ENCODE data around the gene ARHGAP19.
A peak's percentile ranks its signal among the peaks of the same experiment; 100 is the strongest.

Gene ARHGAP19, protein sequence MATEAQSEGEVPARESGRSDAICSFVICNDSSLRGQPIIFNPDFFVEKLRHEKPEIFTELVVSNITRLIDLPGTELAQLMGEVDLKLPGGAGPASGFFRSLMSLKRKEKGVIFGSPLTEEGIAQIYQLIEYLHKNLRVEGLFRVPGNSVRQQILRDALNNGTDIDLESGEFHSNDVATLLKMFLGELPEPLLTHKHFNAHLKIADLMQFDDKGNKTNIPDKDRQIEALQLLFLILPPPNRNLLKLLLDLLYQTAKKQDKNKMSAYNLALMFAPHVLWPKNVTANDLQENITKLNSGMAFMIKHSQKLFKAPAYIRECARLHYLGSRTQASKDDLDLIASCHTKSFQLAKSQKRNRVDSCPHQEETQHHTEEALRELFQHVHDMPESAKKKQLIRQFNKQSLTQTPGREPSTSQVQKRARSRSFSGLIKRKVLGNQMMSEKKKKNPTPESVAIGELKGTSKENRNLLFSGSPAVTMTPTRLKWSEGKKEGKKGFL

DNA sequence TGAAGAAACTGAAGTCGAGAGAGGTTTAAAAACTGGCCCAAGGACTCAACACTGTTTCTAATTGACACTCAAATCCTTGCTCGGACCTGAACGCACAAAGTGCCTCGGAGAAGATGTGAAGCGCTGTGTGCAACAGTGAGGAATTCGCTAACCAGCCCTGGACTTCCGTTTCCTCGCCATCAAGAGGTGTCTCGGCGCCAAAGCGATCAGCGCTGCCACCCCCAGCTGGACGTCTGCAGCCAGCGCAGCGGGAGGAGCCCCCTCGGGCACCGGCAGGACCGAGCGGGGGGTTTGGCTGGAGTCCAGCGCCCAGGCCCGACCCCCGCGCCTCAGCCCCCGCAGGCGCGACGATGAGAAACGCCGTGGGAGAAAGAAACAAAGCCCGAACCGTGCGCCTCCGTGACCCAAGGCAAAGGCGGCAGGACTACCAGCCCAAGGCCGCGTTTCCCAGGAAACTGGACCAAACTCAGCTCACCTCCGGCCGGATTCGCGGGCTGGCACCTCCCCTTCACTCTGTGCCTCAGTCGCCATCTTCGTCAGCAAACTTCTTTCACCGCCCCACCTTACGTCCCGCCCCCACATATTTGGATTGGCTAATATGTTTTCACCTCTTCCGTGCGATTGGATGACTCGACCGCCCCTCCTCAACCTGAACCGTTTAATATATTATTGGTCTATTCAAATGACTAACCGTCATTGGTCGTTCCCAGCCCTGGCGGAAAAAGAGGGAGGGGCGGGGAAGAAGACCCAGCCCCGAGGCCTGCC is at the start of gene ARHGAP19:
Gene ARHGAP19, minus strand, starts transcription at position 541 of the 765 bp plus-strand sequence. Its CDS starts 10 bp downstream, at position 531.
- peaks cover 5% of the 10 kb centered on the region; the same call in 1 of the 2 replicates for H3K36me3 ChIP-seq (replicated peaks)
- peak within 1 kb of the TSS; percentile 64 for H3K4me3 ChIP-seq
- DNase-seq (ENCODE audit: low spot score in 2 of 2), result peak; percentile 97 to 99
- no peaks in the 10 kb centered on the region for H3K9me3 ChIP-seq
- no peaks in the 10 kb centered on the region for H3K27me3 ChIP-seq (ENCODE audit: low read depth)
- H3K4me1 ChIP-seq, result no peaks in the 10 kb centered on the region; the same call in 1 of the 2 replicates
- in situ Hi-C loops (cut with MboI; ENCODE audit: low sequenced_read_pairs), result no loop called here

DNA sequence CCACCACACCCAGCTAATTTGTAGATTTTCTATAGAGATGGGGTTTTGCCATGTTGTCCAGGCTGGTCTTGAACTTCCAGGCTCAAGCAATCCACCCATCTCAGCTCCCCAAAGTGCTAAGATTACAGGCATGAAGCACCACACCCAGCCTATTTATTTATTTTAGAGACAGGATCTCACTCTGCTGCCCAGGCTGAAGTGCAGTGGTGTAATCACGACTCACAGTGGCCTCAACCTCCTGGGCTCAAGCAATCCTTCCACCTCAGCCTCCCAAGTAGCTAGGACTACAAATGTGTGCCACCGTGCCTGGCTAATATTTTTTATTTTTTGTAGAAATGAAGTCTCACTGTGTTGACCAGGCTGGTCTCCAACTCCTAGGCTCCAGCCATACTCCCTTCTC is 49.0 kb upstream of the ARHGAP19 start:
- H3K4me3 ChIP-seq, result no peak overlapping the region
- H3K27me3 ChIP-seq (ENCODE audit: low read depth), result no peaks in the 10 kb centered on the region
- peaks cover 17% of the 10 kb centered on the region for H3K4me1 ChIP-seq
- no peaks in the 10 kb centered on the region for H3K9me3 ChIP-seq
- H3K36me3 ChIP-seq (replicated peaks), result no peaks in the 10 kb centered on the region
- in situ Hi-C loops (cut with MboI; ENCODE audit: low sequenced_read_pairs), result no loop called here
- DNase-seq (ENCODE audit: low spot score in 2 of 2), result no peak

DNA sequence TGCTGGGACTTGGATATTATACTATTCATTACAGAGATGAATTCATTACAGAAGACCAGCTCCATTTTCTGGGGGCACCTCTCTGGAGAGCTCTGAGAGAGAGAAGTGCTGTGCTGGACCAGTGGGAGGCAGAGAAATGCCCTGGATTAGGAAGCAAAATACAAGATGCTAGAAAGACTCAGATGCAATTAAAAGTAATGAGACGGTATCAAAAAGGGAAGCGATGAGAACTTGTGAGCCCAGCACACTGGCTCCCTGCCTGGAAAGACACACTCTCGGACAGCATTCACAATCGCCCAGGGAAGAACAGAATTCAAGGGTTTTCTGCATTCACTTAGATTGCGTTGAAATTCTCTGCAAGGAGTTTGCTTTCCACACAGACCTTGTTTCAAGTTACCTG is 45.6 kb upstream of the ARHGAP19 start:
- in situ Hi-C loops (cut with MboI; ENCODE audit: low sequenced_read_pairs), result no loop called here
- Histone ChIP-seq H3K4me3 (no peak overlapping the region), H3K36me3 (replicated peaks) (no peaks in the 10 kb centered on the region), H3K27me3 (ENCODE audit: low read depth) (no peaks in the 10 kb centered on the region), H3K9me3 (no peaks in the 10 kb centered on the region), H3K4me1 (peaks cover 24% of the 10 kb centered on the region)
- peak; percentile 40 for DNase-seq (ENCODE audit: low spot score in 2 of 2)

DNA sequence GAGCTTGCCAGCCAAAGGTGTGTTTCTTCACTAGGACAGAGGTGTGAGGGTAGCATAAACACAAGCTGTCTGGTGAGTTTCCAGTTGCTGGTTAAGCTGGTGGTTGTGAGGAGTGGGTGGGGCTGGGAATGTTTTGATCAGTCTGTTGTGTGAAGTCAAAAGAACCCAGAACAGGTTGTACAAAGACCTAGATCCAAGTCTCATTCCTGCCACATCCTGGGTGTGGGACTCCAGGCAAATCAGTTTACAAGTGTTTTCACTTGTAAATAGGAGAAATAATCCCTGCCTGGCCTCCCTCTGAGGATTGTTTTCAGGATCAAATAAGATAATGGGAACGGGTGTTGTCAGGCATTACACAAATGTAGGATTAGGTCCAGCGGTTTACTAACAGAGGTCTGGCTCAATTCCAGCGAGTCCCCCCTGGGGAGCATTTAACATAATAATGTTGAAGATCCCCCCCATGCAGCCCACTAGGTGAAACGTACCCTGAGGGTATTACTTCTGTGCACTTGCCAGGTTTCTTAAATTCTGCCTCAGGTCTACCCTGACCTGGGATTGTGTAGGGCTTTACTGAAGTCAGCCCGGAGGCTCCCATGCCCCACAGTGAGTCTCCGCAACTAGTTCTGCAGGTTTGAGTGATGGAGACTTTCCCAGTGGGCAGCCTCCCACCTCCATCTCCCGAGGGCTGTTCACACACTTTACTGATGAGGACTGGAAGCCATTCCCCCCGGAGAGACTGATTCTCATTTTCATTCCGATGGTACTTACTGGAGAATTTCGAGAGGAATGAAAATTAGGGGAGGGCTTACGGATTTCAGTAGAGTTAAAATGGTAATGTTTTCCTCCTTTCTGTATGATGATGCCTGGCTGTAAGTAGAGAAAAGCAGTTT is 44.8 kb upstream of the ARHGAP19 start:
- Histone ChIP-seq H3K9me3 (no peaks in the 10 kb centered on the region), H3K4me3 (no peak overlapping the region), H3K36me3 (replicated peaks) (no peaks in the 10 kb centered on the region), H3K4me1 (peaks cover 24% of the 10 kb centered on the region), H3K27me3 (ENCODE audit: low read depth) (no peaks in the 10 kb centered on the region)
- in situ Hi-C loops (cut with MboI; ENCODE audit: low sequenced_read_pairs), result no loop called here
- DNase-seq (ENCODE audit: low spot score in 2 of 2), result peak; percentile 93 to 100

DNA sequence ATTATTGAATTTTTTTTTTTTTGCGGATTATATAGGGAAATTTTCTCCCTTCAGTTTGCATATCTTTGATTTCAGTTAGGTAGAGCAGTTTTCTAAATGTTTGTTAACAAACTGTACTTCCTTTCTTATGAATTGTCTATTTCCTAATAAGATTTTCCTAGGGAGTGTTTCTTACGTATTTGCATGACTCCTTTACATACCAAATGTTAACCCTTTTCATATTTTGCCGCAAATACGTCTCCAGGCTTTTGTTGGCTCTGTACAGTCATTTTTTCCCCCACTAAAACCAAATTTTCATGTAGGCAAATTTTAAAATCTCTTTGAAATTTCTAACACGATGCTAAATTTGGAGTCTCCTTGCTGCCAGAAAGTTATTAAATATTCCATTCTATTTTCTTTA is 44.0 kb upstream of the ARHGAP19 start:
- no peaks in the 10 kb centered on the region for H3K36me3 ChIP-seq (replicated peaks)
- no peak overlapping the region for H3K4me3 ChIP-seq
- no peak for DNase-seq (ENCODE audit: low spot score in 2 of 2)
- H3K4me1 ChIP-seq, result peaks cover 29% of the 10 kb centered on the region
- no peaks in the 10 kb centered on the region for H3K27me3 ChIP-seq (ENCODE audit: low read depth)
- in situ Hi-C loops (cut with MboI; ENCODE audit: low sequenced_read_pairs), result no loop called here
- H3K9me3 ChIP-seq, result no peaks in the 10 kb centered on the region

DNA sequence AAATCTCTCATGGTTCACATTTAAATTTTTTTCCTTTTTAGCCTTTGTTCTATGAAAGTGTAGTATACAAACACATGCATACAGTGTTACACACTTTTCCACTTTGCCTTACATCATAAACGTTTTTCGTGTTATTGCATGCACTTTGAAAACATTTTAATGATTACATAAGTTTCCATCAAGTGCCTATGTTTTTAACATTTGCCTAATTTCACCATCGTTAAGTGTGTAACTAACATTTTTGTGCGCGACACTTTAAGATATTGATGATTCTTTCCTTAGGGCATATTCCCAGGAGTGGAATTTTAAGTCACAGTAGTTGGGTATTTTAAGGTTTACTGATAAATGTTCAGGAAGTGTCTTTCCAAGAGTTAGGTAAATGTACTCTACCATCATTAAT is 43.6 kb upstream of the ARHGAP19 start:
- Histone ChIP-seq H3K4me3 (no peak overlapping the region), H3K36me3 (replicated peaks) (no peaks in the 10 kb centered on the region), H3K4me1 (peaks cover 33% of the 10 kb centered on the region), H3K27me3 (ENCODE audit: low read depth) (no peaks in the 10 kb centered on the region), H3K9me3 (no peaks in the 10 kb centered on the region)
- DNase-seq (ENCODE audit: low spot score in 2 of 2), result no peak
- in situ Hi-C loops (cut with MboI; ENCODE audit: low sequenced_read_pairs), result no loop called here

DNA sequence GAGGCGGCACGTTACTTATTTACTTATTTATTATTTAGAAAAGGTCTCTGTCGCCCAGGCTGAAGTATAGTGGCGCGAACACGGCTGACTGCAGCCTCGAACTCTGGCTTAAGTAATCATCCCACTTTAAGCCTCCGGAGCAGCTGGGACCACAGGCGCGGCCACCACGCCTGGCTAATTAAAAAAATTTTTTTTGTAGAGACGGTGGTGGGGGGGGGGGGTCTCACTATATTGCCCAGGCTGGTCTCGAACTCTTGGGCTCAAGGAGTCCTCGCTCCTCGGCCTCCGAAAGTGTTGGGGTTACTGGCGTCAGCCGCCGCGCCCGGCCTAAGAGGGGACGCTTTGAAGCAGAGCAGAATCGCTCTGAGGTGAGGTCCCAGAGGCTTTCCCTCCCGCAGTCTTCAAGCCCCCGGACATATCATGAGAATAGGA is 42.8 kb upstream of the ARHGAP19 start:
- Histone ChIP-seq H3K4me3 (peak overlapping the region; percentile 62), H3K36me3 (replicated peaks) (no peaks in the 10 kb centered on the region), H3K4me1 (peaks cover 33% of the 10 kb centered on the region), H3K27me3 (ENCODE audit: low read depth) (no peaks in the 10 kb centered on the region), H3K9me3 (no peaks in the 10 kb centered on the region)
- DNase-seq (ENCODE audit: low spot score in 2 of 2), result no peak
- in situ Hi-C loops (cut with MboI; ENCODE audit: low sequenced_read_pairs), result no loop called here

DNA sequence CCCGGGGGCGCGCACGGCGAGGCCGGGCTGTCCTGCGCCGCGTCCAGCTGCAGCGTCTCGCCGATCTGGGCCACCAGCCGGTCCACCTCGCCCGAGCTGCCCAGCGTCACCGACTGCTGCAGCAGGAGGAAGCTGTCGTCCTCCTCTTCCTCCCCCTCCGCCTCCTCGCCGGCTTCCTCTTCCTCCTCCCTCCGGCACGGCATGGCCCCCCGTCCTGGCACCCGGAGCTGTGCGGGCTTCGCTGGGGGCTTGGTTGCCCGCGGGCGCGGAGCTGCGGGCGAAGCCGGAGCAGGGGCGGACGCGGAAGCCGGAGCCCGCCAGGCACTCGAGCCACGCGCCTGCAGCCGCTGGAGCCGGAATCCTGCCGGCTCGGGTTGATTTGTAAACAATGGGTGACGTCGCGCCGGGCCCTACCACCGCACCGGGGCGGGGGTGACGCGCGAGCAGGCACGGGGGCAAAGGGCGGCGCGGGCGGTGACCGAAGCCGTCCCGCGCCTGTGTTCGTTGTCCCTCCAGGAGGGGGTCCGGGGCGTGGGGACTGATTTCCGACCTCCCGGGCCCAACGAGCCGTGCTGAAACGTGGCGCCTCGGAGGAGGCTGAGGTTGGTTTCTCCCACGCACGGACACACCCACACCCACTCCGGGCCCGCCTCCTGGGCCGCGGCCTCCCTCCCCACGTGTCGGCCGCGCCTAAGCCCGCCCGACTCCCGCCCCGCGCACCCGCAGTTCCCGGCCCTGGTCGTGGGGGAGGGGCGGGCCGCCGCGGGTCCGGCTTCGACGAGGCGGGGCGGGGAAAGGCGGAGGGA is 42.1 kb upstream of the ARHGAP19 start, which contains the start of gene FRAT2:
Gene FRAT2, minus strand, starts transcription at position 360 of the 806 bp plus-strand sequence. Its CDS starts 157 bp downstream, at position 203.
- H3K9me3 ChIP-seq, result no peaks in the 10 kb centered on the region
- H3K4me3 ChIP-seq, result peak within 1 kb of the TSS; percentile 62
- no peaks in the 10 kb centered on the region for H3K27me3 ChIP-seq (ENCODE audit: low read depth)
- H3K36me3 ChIP-seq (replicated peaks), result no peaks in the 10 kb centered on the region
- peaks cover 33% of the 10 kb centered on the region for H3K4me1 ChIP-seq
- peak; percentile 77 to 91 for DNase-seq (ENCODE audit: low spot score in 2 of 2)
- in situ Hi-C loops (cut with MboI; ENCODE audit: low sequenced_read_pairs), result no loop called here

DNA sequence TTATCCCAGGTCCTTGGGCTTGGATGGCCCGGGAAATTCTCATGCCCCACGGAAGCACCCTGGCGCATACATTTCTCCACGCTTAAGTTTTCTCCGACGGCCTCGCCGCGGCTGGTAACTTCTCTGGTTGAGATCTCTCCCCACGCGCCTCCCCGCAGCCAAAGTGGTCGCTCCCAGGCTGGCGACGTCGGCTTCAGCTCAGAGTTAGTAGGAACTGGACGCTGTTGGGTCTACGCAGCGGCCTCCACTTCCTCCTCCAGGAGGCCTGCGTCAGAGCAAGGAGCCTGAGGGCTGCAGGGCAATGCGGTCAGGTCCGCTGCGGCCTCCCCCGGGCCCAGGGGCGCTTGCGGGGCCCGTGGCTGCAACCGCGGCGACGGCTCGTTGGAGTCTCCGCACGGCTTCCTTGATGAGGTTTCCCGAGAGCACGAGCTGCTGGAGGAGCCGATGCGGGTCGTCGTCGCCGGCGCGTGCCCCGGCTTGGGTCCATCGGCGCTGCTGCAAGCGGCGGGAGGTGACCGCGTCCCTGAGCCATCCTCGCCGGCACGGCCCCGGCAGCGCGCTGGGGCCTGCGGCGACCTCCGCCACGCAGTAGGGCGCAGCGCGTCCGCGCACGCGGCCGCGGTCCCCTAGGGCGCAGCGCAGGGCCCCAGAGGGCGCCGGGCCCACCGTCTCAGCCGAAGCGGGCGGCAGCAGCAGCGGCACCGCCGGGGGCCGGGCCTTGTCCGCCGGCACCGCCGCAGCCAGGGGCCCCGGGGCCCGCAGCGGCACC is 41.3 kb upstream of the ARHGAP19 start:
- in situ Hi-C loops (cut with MboI; ENCODE audit: low sequenced_read_pairs), result no loop called here
- H3K4me1 ChIP-seq, result peaks cover 33% of the 10 kb centered on the region
- peak; percentile 22 to 56 for DNase-seq (ENCODE audit: low spot score in 2 of 2)
- peak overlapping the region; percentile 62 for H3K4me3 ChIP-seq
- H3K27me3 ChIP-seq (ENCODE audit: low read depth), result no peaks in the 10 kb centered on the region
- H3K36me3 ChIP-seq (replicated peaks), result no peaks in the 10 kb centered on the region
- no peaks in the 10 kb centered on the region for H3K9me3 ChIP-seq

DNA sequence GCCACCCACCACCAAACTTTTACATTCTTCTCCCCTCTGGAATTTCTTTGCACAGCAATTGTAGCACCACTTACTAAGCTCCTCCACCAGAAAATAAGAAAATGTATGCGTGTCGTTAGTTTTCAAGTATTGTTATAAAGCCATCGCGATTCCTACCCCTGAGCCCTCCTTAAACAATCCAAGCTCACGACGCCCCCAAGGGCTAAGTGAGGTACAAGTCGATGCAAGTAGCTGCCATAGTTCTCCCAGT is 40.8 kb upstream of the ARHGAP19 start:
- no peaks in the 10 kb centered on the region for H3K9me3 ChIP-seq
- no peaks in the 10 kb centered on the region for H3K27me3 ChIP-seq (ENCODE audit: low read depth)
- peak in 1 of 2 experiments; percentile 46 for DNase-seq (ENCODE audit: low spot score in 2 of 2)
- H3K4me3 ChIP-seq, result peak overlapping the region; percentile 52
- H3K4me1 ChIP-seq, result peaks cover 31% of the 10 kb centered on the region
- H3K36me3 ChIP-seq (replicated peaks), result no peaks in the 10 kb centered on the region
- in situ Hi-C loops (cut with MboI; ENCODE audit: low sequenced_read_pairs), result no loop called here

DNA sequence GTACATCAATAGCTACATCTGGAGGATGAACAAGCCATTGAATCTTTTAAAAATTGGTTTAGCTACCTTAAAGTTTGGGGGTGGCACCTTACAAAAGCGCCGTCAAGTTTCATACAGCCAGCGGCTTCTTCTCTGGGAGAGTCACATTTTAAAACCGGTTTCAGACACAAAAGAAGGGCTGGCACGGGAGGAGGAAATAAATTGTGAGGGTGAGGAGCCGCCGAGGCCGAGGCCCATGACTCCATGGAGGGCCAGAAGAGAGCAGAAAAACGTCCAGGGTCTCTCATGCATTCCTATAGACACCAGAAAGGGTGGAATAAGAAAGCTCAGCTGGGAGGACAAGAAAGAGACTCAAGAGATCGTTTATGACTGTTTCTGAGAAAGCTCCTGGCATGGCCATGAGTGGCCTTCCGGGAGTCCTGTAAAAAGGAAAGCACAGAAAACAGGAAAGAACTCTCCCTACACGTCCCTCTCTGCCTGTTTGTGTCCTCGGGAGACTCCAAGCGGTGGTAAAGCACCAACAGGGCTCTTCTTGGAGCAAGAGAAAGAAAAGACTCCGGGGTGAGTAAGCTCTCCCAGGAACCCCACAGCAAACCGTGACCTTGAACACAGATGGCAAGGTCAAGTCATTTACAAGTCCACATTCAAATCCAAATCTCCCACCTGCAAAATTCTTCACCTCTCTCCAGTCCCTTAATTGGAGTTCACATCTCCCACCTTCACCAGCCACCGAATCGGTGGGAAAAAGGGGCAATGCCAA is 40.3 kb upstream of the ARHGAP19 start:
- H3K36me3 ChIP-seq (replicated peaks), result no peaks in the 10 kb centered on the region
- DNase-seq (ENCODE audit: low spot score in 2 of 2), result peak; percentile 61 to 64
- H3K4me3 ChIP-seq, result peak overlapping the region; percentile 52
- H3K27me3 ChIP-seq (ENCODE audit: low read depth), result no peaks in the 10 kb centered on the region
- in situ Hi-C loops (cut with MboI; ENCODE audit: low sequenced_read_pairs), result no loop called here
- peaks cover 26% of the 10 kb centered on the region for H3K4me1 ChIP-seq
- H3K9me3 ChIP-seq, result no peaks in the 10 kb centered on the region
